Measurements from ENCODE around the gene RNF213. TPM values are rescaled to one million over a fixed set of nuclear protein-coding genes. Genes with fewer than 3 reads are reported as not detected.

The RNF213 gene
- total and polyA plus RNA-seq, 10 of the 15 experiments (the other 5 are each of a cell fraction or from before 2014, with no cell fraction given): 18.6 to 145 (median 65.8) TPM

DNA sequence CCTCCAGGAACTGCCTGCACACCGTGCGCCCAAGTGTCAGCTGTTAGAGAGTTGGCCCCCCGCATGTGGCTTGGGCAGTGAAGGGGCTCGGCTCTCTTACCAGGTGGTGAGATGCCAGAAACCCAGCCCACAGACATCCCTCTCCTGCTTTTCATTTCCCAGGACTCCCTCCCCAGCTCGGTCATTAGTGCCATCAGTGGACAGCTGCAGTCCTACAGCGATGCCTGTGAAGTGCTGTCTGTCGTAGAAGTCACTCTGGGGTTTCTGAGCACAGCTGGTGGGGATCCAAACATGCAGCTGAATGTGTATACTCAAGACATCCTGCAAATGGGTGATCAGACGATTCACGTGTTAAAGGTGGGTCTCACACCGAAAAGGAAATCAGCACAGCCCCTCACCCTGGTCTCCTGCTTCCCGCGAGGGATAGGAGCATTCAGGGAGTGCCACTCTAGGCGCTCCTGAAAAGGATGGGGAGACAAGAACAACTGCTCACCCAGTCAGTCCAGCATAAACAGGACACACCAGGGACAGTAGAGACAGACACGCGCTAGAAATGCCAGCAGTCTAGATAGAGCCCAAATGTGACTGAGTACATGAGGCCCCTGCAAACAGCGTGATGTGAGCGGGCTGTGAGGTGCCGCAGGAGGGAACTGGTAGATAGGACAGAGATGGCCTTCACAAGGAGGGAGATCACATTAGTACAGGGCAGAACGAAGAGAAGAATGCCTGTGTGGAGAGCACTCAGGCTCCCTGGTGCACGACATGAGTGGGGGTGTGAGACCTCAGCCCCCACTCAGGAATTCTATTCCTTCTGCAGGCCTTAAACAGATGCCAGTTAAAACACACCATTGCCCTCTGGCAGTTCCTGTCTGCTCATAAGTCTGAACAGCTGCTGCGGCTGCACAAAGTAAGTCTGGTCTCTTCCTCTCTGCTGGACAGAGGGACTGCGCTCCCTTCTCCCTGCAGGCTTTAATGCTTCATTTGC is 128.7 kb downstream of the RNF213 start:
- WGBS (ENCODE audit: insufficient coverage, insufficient replicate concordance, low lambda C conversion rate, missing lambda C conversion rate): 97% methylated on average over 22 of the region's 22 CpGs
- H4K20me1 ChIP-seq (ENCODE audit: control insufficient read depth, insufficient read depth): no peaks in the 10 kb centered on the region
- FAIRE-seq (no peak), DNase-seq (ENCODE audit: low read depth, low spot score) (no peak), ATAC-seq (no peak)
- SMC1A ChIA-PET (ENCODE audit: uncharacterized antibody, unreplicated experiment): no interaction called here
- H3K4me3 ChIP-seq: no peak overlapping the region
- intact Hi-C loops (cut with micrococcal nuclease; ENCODE audit: unreplicated experiment): no loop called here
- no peaks in the 10 kb centered on the region for H3K4me1 ChIP-seq (ENCODE audit: control insufficient read depth, insufficient read depth, low read length)
- peaks cover 47 to 65% of the 10 kb centered on the region in 2 experiments for H3K36me3 ChIP-seq (ENCODE audit: control insufficient read depth in 2 of 2, insufficient read depth in 2 of 2, low read length in 1 of 2)
- CTCF ChIA-PET: no interaction called here
- no peak overlapping the region for H3K27ac ChIP-seq (ENCODE audit: control insufficient read depth, insufficient read depth)
- no peak overlapping the region for H2AFZ ChIP-seq (ENCODE audit: control insufficient read depth, low read depth, low read length)
- H3K4me2 ChIP-seq (ENCODE audit: control insufficient read depth, insufficient read depth): no peak overlapping the region
- H3K27me3 ChIP-seq (replicated peaks in 1 of 2; ENCODE audit: control insufficient read depth in 2 of 2, insufficient read depth in 2 of 2, low read length in 1 of 2): no peaks in the 10 kb centered on the region
- RAD21 ChIA-PET (ENCODE audit: unreplicated experiment): no interaction called here
- no peak for TF ChIP-seq CBX5 (IDR thresholded peaks at IDR 0.05; ENCODE audit: low read depth)
- TF ChIP-seq, protein P1, sequence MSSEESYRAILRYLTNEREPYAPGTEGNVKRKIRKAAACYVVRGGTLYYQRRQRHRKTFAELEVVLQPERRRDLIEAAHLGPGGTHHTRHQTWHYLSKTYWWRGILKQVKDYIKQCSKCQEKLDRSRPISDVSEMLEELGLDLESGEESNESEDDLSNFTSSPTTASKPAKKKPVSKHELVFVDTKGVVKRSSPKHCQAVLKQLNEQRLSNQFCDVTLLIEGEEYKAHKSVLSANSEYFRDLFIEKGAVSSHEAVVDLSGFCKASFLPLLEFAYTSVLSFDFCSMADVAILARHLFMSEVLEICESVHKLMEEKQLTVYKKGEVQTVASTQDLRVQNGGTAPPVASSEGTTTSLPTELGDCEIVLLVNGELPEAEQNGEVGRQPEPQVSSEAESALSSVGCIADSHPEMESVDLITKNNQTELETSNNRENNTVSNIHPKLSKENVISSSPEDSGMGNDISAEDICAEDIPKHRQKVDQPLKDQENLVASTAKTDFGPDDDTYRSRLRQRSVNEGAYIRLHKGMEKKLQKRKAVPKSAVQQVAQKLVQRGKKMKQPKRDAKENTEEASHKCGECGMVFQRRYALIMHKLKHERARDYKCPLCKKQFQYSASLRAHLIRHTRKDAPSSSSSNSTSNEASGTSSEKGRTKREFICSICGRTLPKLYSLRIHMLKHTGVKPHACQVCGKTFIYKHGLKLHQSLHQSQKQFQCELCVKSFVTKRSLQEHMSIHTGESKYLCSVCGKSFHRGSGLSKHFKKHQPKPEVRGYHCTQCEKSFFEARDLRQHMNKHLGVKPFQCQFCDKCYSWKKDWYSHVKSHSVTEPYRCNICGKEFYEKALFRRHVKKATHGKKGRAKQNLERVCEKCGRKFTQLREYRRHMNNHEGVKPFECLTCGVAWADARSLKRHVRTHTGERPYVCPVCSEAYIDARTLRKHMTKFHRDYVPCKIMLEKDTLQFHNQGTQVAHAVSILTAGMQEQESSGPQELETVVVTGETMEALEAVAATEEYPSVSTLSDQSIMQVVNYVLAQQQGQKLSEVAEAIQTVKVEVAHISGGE (CRISPR knock-in tag; IDR thresholded peaks at IDR 0.05): no peak
- no peak for TF ChIP-seq ZNF24 (IDR thresholded peaks at IDR 0.05)
- no peak for TF ChIP-seq WRNIP1 (IDR thresholded peaks at IDR 0.05; ENCODE audit: borderline replicate concordance, low read depth, low read length)
- no peak for TF ChIP-seq CHD4 (IDR thresholded peaks at IDR 0.05)
- TF ChIP-seq BCL11A (IDR thresholded peaks at IDR 0.05; ENCODE audit: low read depth, low read length): no peak
- no peak for TF ChIP-seq MEF2B (IDR thresholded peaks at IDR 0.05; ENCODE audit: partially characterized antibody, poor library complexity, severe bottlenecking)
- no peak for TF ChIP-seq CBFB (IDR thresholded peaks at IDR 0.05; ENCODE audit: low read depth)
- POLR2A ChIA-PET: interaction anchor here (0.6 kb wide), 2 partner anchors 51 to 448 kb away, joined by 3 read pairs; no protein-coding TSS in a partner anchor
- H3K9me3 ChIP-seq (replicated peaks; ENCODE audit: control insufficient read depth, insufficient read depth, low read length): no peaks in the 10 kb centered on the region
- H3K9ac ChIP-seq (ENCODE audit: control insufficient read depth, insufficient read depth, low read length): no peak overlapping the region
- BruUV-seq (replicated peaks): no TSS peak
- H3K79me2 ChIP-seq (ENCODE audit: control insufficient read depth, insufficient read depth, low read length): no peaks in the 10 kb centered on the region
- in situ Hi-C loops (cut with MboI): no loop called here

Data from GM12878 (cell line).